ENCODE data around the gene KCNJ18.
"Not testable (repeated sequence)": the region's sequence is repeated elsewhere in the genome, so short reads cannot be mapped to it uniquely, and the experiment has no call there.

DNA sequence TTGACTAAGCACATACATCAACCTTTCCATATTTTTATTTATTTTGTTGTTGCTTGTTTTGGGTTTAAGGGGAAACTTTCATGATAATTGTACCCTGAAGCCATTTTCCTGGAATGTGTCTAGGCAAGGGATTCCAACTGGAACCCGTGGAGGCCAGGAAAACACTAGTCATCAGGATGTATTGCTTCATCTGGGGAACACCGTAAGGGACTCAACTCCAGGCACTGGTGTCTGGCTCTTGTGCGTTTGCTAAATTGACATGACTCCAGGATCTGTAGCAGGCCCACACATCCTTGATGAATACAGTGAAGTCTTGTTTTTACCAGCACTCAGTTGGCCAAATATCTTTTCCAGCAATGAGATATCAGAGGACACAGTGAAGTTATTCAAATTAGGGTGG lies 21.3 kb downstream of the KCNJ18 start:
- TF ChIP-seq POLR2AphosphoS5 (IDR thresholded peaks at IDR 0.05; ENCODE audit: low read depth, low read length); POLR2A (IDR thresholded peaks at IDR 0.05; ENCODE audit: low read depth, low read length); TAF1 (IDR thresholded peaks at IDR 0.05; ENCODE audit: low read depth, low read length); PAX5 (IDR thresholded peaks at IDR 0.05; ENCODE audit: insufficient read depth, low read length, severe bottlenecking); SPI1 (IDR thresholded peaks at IDR 0.05; ENCODE audit: low read depth, low read length); POU2F2 (IDR thresholded peaks at IDR 0.05; ENCODE audit: low read depth, low read length): not testable (repeated sequence)
